Measurements from ENCODE around the gene CYB561. TPM values are rescaled to one million over a fixed set of nuclear protein-coding genes. Genes with fewer than 3 reads are reported as not detected.

CYB561 gene
- total and polyA plus RNA-seq, 2 of the 4 experiments (the other 2 are of a cell fraction) = 2.5 to 3.0 TPM

DNA sequence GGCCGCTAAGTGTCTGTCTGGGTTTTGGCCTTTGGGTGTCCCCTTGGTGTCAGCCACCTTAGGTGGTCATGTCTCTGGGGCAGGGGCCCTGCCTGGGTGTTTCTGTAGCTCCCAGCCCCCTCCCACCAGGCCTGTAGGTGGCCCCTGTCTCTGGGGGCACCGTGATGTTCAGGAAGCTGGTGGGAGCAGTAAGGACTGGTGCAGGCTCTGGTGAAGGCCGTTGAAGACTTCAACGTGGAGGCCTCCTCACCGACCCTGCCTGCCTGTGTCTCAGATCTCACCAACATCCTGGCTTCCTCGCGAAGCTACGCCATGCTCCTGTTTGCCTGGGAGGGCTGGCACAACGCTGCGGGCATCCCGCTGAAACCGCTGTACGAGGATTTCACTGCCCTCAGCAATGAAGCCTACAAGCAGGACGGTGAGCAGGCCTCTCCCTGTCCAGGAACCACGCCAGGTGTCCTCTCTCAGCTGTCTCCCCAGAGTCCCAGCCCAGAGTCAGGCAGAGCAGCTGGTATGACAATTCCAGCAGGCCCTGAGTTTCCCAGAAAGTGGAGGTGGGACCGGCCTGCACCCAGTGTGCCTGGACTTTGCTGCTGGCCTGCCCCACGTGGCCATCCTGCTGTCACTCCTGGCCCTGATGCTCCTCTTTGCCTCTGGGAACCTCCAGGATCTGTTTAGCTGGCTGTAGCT is 33.5 kb upstream of the CYB561 start:
- Histone ChIP-seq H3K23ac (ENCODE audit: low read depth, low read length) (no peak overlapping the region), H3K18ac (ENCODE audit: low read depth, low read length) (no peak overlapping the region), H3K4ac (ENCODE audit: low read depth, low read length) (no peak overlapping the region), H3K27ac (ENCODE audit: insufficient read depth, low read length) (no peak overlapping the region), H3K79me1 (ENCODE audit: low read depth in 1 of 2, low read length in 2 of 2) (no peaks in the 10 kb centered on the region), H4K91ac (ENCODE audit: insufficient read depth, low read depth, low read length) (no peak overlapping the region), H3K4me3 (ENCODE audit: insufficient read depth, low read depth, low read length) (no peak overlapping the region), H3K9ac (ENCODE audit: low read depth, low read length) (no peak overlapping the region), H3K27me3 (ENCODE audit: control insufficient read depth, insufficient read depth, low read length) (peaks cover 11% of the 10 kb centered on the region), H3K56ac (ENCODE audit: extremely low read depth, insufficient read depth, low read length) (no peak overlapping the region), H3K14ac (replicated peaks; ENCODE audit: low read depth, low read length) (no peak overlapping the region), H3K36me3 (ENCODE audit: control insufficient read depth, insufficient read depth, low read length) (no peaks in the 10 kb centered on the region), H4K5ac (ENCODE audit: low read depth, low read length) (no peak overlapping the region), H2AFZ (replicated peaks; ENCODE audit: low read length, poor library complexity) (no peak overlapping the region), H3K4me2 (ENCODE audit: low read depth, low read length) (no peak overlapping the region), H2BK15ac (ENCODE audit: low read depth, low read length) (no peak overlapping the region), H2BK120ac (ENCODE audit: low read depth, low read length) (no peak overlapping the region; the same call in none of the 2 replicates), H3K9me1 (ENCODE audit: insufficient read depth, low read length) (peaks cover 3% of the 10 kb centered on the region; the same call in 1 of the 2 replicates), H3K4me1 (ENCODE audit: control insufficient read depth, insufficient read depth, low read length) (peaks cover 11% of the 10 kb centered on the region), H2AK9ac (replicated peaks; ENCODE audit: low read depth, low read length, poor library complexity) (no peak overlapping the region), H2BK20ac (ENCODE audit: low read depth, low read length) (peak overlapping the region; percentile 9; the same call in 1 of the 2 replicates), H2AK5ac (ENCODE audit: low read depth, low read length) (peak overlapping the region; percentile 43; the same call in 1 of the 2 replicates), H2BK5ac (ENCODE audit: low read depth, low read length, poor library complexity, severe bottlenecking) (no peak overlapping the region), H4K8ac (ENCODE audit: low read depth in 2 of 2, low read length in 2 of 2) (no peak overlapping the region), H4K20me1 (ENCODE audit: insufficient read depth, low read length) (no peaks in the 10 kb centered on the region), H3K9me3 (ENCODE audit: control insufficient read depth, insufficient read depth, low read length) (no peaks in the 10 kb centered on the region)
- ATAC-seq (ENCODE audit: low read depth) (no peak), DNase-seq (no peak)
- BruUV-seq (replicated peaks) = no TSS peak
- POLR2A ChIA-PET (ENCODE audit: unreplicated experiment) = no interaction called here
- WGBS, 2 experiments (ENCODE audit: extremely low coverage in 2 of 2, insufficient read length in 1 of 2) = 84% methylated on average over 11 of the region's 17 CpGs; no CpG with 5 or more reads in 1 of the 2 experiments
- CTCF ChIA-PET = interaction anchor here (0.6 to 3.3 kb wide), 6 partner anchors 12 to 129 kb away, joined by 3 to 24 read pairs (median 4); no protein-coding TSS in a partner anchor
- dilution Hi-C loops (cut with HindIII; ENCODE audit: low sequenced_read_pairs, unreplicated experiment) = no loop called here
- intact Hi-C loops (cut with micrococcal nuclease) = loop anchor here (1.0 to 2.0 kb wide), 2 partner anchors 47 to 54 kb away; no protein-coding TSS in a partner anchor
- in situ Hi-C loops (cut with MboI; ENCODE audit: low sequenced_read_pairs) = no loop called here
- no peak for TF ChIP-seq CEBPB (IDR thresholded peaks at IDR 0.05; ENCODE audit: low read depth, low read length)
- TF ChIP-seq NFE2L2 (IDR thresholded peaks at IDR 0.05; ENCODE audit: low read depth, low read length) = no peak
- TF ChIP-seq, protein P1, sequence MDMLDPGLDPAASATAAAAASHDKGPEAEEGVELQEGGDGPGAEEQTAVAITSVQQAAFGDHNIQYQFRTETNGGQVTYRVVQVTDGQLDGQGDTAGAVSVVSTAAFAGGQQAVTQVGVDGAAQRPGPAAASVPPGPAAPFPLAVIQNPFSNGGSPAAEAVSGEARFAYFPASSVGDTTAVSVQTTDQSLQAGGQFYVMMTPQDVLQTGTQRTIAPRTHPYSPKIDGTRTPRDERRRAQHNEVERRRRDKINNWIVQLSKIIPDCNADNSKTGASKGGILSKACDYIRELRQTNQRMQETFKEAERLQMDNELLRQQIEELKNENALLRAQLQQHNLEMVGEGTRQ (IDR thresholded peaks at IDR 0.05; ENCODE audit: low read depth, low read length) = no peak
- no peak for TF ChIP-seq CHD1 (IDR thresholded peaks at IDR 0.05; ENCODE audit: low read depth, low read length)
- TF ChIP-seq RCOR1 (IDR thresholded peaks at IDR 0.05; ENCODE audit: insufficient replicate concordance, low read length) = no peak
- TF ChIP-seq POLR2A (IDR thresholded peaks at IDR 0.05; ENCODE audit: low read depth, low read length) = no peak
- TF ChIP-seq MAZ (IDR thresholded peaks at IDR 0.05; ENCODE audit: borderline replicate concordance, low read depth, low read length) = no peak
- no peak for TF ChIP-seq RFX5 (IDR thresholded peaks at IDR 0.05; ENCODE audit: low read depth, low read length)
- TF ChIP-seq MAFK (IDR thresholded peaks at IDR 0.05; ENCODE audit: low read depth, low read length) = no peak
- no peak for TF ChIP-seq SMC3 (IDR thresholded peaks at IDR 0.05; ENCODE audit: low read depth, low read length)
- no peak for TF ChIP-seq BHLHE40 (IDR thresholded peaks at IDR 0.05; ENCODE audit: low read depth, low read length)
- TF ChIP-seq, protein P2, sequence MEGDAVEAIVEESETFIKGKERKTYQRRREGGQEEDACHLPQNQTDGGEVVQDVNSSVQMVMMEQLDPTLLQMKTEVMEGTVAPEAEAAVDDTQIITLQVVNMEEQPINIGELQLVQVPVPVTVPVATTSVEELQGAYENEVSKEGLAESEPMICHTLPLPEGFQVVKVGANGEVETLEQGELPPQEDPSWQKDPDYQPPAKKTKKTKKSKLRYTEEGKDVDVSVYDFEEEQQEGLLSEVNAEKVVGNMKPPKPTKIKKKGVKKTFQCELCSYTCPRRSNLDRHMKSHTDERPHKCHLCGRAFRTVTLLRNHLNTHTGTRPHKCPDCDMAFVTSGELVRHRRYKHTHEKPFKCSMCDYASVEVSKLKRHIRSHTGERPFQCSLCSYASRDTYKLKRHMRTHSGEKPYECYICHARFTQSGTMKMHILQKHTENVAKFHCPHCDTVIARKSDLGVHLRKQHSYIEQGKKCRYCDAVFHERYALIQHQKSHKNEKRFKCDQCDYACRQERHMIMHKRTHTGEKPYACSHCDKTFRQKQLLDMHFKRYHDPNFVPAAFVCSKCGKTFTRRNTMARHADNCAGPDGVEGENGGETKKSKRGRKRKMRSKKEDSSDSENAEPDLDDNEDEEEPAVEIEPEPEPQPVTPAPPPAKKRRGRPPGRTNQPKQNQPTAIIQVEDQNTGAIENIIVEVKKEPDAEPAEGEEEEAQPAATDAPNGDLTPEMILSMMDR (conservative IDR thresholded peaks at IDR 0.05; ENCODE audit: low read depth, low read length) = no peak
- TF ChIP-seq FOS (IDR thresholded peaks at IDR 0.05; ENCODE audit: low read depth, low read length) = no peak
- TF ChIP-seq MXI1 (IDR thresholded peaks at IDR 0.05; ENCODE audit: borderline replicate concordance, low read depth, low read length) = no peak
- TF ChIP-seq, protein P3, sequence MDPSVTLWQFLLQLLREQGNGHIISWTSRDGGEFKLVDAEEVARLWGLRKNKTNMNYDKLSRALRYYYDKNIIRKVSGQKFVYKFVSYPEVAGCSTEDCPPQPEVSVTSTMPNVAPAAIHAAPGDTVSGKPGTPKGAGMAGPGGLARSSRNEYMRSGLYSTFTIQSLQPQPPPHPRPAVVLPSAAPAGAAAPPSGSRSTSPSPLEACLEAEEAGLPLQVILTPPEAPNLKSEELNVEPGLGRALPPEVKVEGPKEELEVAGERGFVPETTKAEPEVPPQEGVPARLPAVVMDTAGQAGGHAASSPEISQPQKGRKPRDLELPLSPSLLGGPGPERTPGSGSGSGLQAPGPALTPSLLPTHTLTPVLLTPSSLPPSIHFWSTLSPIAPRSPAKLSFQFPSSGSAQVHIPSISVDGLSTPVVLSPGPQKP (IDR thresholded peaks at IDR 0.05; ENCODE audit: borderline replicate concordance, low read depth, low read length) = no peak

All from IMR-90 (cell line).